Transverse colon (tissue), 4 donors: ENCODE data around the gene HAGHL.

Experiments used
- CTCF ChIP-seq, 5 experiments: fragments of 200-600 bp in 3 of 5; fragments of 450-650 bp in 2 of 5; sonication (generic) in 3 of 5; IDR thresholded peaks; 1 replicate in 2 of 5; 2 replicates in 3 of 5; pipeline ENCODE4 v1.5.1; 2016 to 2017; ENCODE audit warnings: antibody characterized with exemption in 5 of 5, inconsistent platforms in 3 of 5, mild to moderate bottlenecking in 2 of 5, moderate library complexity in 1 of 5
- EP300 ChIP-seq: sonication (generic); formaldehyde crosslinking; IDR thresholded peaks from one replicate; pipeline ENCODE4 v1.6.1; 2017; ENCODE audit warnings: antibody characterized with exemption, low read depth
- POLR2A ChIP-seq: fragments of 450-650 bp; IDR thresholded peaks from one replicate; pipeline ENCODE4 v1.6.1; 2016; ENCODE audit warnings: antibody characterized with exemption, mild to moderate bottlenecking, moderate library complexity
- POLR2AphosphoS5 ChIP-seq, 3 donors: sonication (generic); formaldehyde crosslinking; IDR thresholded peaks; one replicate each; pipeline ENCODE4 v1.6.1; 2016; ENCODE audit warnings: antibody characterized with exemption in 3 of 3

GRCh38 chr16:683396-684070 is 43.4 kb upstream of the HAGHL start:
- no peak for TF ChIP-seq CTCF (IDR thresholded peaks at IDR 0.05)
- TF ChIP-seq EP300, result no peak
- TF ChIP-seq POLR2AphosphoS5 (IDR thresholded peaks at IDR 0.05), result peak in 2 of 3 donors; percentile 14 to 20
- TF ChIP-seq POLR2A, result peak; percentile 16
